Tibial nerve (tissue), 4 donors: ENCODE data around the gene FLOT2. TPM values are rescaled to one million over a fixed set of nuclear protein-coding genes. Genes with fewer than 3 reads are reported as not detected.
A peak's percentile ranks its signal among the peaks of the same experiment; 100 is the strongest.
"Not testable (repeated sequence)": the region's sequence is repeated elsewhere in the genome, so short reads cannot be mapped to it uniquely, and the experiment has no call there.

Source experiments
- DNase-seq, 2 donors: peaks; one replicate each; pipeline ENCODE4 v3.0.0-alpha.2; 2019; ENCODE audit warnings: low spot score in 2 of 2
- H3K27ac ChIP-seq, 4 donors: fragments of 200-600 bp; sonication (generic) in 3 of 4; one replicate each; pipeline ENCODE4 v1.5.1; 2017 to 2019; ENCODE audit warnings: mild to moderate bottlenecking in 1 of 4
- H3K27me3 ChIP-seq, 2 donors: fragments of 200-600 bp; sonication (generic) in 1 of 2; one replicate each; pipeline versions ENCODE4 v1.5.1 to v1.6.0; 2017 to 2019
- H3K36me3 ChIP-seq, 3 donors: fragments of 200-600 bp; sonication (generic); one replicate each; pipeline ENCODE4 v1.5.1; 2018 to 2019
- H3K4me1 ChIP-seq, 4 donors: fragments of 200-600 bp; sonication (generic) in 3 of 4; one replicate each; pipeline ENCODE4 v1.5.1; 2017 to 2019
- H3K4me3 ChIP-seq, 4 donors: fragments of 200-600 bp; sonication (generic) in 3 of 4; one replicate each; pipeline ENCODE4 v1.5.1; 2017 to 2019; ENCODE audit warnings: mild to moderate bottlenecking in 1 of 4, moderate library complexity in 1 of 4
- H3K9me3 ChIP-seq, 4 donors: fragments of 200-600 bp; sonication (generic) in 3 of 4; one replicate each; pipeline ENCODE4 v1.5.1; 2017 to 2019
- EP300 ChIP-seq, 2 donors: sonication (generic); formaldehyde crosslinking; IDR thresholded peaks; one replicate each; pipeline ENCODE4 v1.6.1; 2017; ENCODE audit warnings: antibody characterized with exemption in 2 of 2, mild to moderate bottlenecking in 1 of 2
- POLR2A ChIP-seq, 2 donors: fragments of 450-650 bp; IDR thresholded peaks; one replicate each; pipeline ENCODE4 v1.6.1; 2017; ENCODE audit warnings: antibody characterized with exemption in 2 of 2, mild to moderate bottlenecking in 2 of 2, moderate library complexity in 2 of 2
- WGBS, 2 donors: methylation state at CpG; one replicate each; pipeline ENCODE4 v1.1.5; 2018; 5-methylcytosine and 5-hydroxymethylcytosine counted together
- total RNA-seq, 4 donors: library from RNA; depleted of rRNA; stranded (reverse); fragments of >200 nt; gene quantifications; one replicate each; pipeline ENCODE4 v1.1.0, GENCODE V29; 2016
- TF ChIP-seq, protein P1 (sequence below), 5 experiments: fragments of 200-600 bp in 3 of 5; fragments of 450-650 bp in 2 of 5; sonication (generic) in 3 of 5; IDR thresholded peaks; one replicate each; pipeline ENCODE4 v1.5.1; 2016 to 2019; ENCODE audit warnings: antibody characterized with exemption in 5 of 5, mild to moderate bottlenecking in 3 of 5, moderate library complexity in 2 of 5

FLOT2 gene
- total RNA-seq, 4 donors from 2014 or later, result 54.8 to 84.9 (median 65.2) TPM

DNA sequence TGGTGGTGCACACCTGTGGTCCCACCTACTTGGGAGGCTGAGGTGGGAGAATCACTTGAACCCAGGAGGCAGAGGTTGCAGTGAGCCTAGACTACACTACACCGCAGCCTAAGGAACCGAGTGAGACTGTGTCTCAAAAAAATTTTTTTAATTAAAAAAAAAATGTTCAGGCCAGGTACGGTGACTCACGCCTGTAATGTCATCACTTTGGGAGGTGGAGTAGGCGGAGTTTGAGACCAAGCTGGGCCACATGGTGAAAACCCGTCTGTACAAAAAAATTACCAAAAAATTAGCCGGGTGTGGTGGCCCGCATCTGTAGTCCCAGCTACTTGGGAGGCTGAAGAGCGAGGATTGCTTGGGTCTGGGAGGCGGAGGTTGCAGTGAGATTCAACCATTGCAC is 51.3 kb downstream of the FLOT2 start:
- 92 to 94% methylated on average over 10 of the region's 10 CpGs for WGBS, 2 donors
- H3K4me1 ChIP-seq, result peaks cover 3 to 13% (median 6%) of the 10 kb centered on the region in 4 donors
- no peak overlapping the region for H3K4me3 ChIP-seq
- H3K27me3 ChIP-seq, result no peaks in the 10 kb centered on the region
- no peak for TF ChIP-seq EP300 (IDR thresholded peaks at IDR 0.05)
- TF ChIP-seq, protein P1, sequence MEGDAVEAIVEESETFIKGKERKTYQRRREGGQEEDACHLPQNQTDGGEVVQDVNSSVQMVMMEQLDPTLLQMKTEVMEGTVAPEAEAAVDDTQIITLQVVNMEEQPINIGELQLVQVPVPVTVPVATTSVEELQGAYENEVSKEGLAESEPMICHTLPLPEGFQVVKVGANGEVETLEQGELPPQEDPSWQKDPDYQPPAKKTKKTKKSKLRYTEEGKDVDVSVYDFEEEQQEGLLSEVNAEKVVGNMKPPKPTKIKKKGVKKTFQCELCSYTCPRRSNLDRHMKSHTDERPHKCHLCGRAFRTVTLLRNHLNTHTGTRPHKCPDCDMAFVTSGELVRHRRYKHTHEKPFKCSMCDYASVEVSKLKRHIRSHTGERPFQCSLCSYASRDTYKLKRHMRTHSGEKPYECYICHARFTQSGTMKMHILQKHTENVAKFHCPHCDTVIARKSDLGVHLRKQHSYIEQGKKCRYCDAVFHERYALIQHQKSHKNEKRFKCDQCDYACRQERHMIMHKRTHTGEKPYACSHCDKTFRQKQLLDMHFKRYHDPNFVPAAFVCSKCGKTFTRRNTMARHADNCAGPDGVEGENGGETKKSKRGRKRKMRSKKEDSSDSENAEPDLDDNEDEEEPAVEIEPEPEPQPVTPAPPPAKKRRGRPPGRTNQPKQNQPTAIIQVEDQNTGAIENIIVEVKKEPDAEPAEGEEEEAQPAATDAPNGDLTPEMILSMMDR (IDR thresholded peaks at IDR 0.05), result no peak
- no peak for TF ChIP-seq POLR2A (IDR thresholded peaks at IDR 0.05)
- no peaks in the 10 kb centered on the region for H3K36me3 ChIP-seq
- no peak for DNase-seq
- H3K27ac ChIP-seq, result no peak overlapping the region
- no peaks in the 10 kb centered on the region for H3K9me3 ChIP-seq

DNA sequence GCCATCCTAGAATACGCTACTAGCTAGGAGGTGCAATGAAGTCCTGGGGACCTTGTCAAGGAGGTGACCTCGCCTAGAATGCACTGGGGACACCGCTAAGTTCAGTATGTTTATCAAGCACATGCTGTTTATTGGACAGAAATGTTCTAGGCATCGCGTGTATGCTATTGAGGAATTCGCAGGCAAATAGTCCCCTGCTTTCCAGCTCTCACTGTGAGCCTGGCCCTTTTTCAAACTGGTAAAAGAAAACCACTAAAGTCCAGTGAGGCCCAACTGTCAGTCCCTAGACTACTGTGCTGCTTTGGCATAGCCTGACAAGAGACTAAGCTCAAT is 53.8 kb downstream of the FLOT2 start:
- H3K4me1 ChIP-seq, result peaks cover 3 to 31% (median 8%) of the 10 kb centered on the region in 4 donors
- TF ChIP-seq EP300 (IDR thresholded peaks at IDR 0.05), result no peak
- TF ChIP-seq, protein P1 (IDR thresholded peaks at IDR 0.05), result no peak
- TF ChIP-seq POLR2A (IDR thresholded peaks at IDR 0.05), result no peak
- no peak overlapping the region for H3K27ac ChIP-seq
- H3K36me3 ChIP-seq, result no peaks in the 10 kb centered on the region
- H3K27me3 ChIP-seq, result no peaks in the 10 kb centered on the region
- no peaks in the 10 kb centered on the region for H3K9me3 ChIP-seq
- WGBS, 2 donors, result 94 to 96% methylated on average over 6 of the region's 6 CpGs
- no peak overlapping the region for H3K4me3 ChIP-seq
- DNase-seq, result no peak

DNA sequence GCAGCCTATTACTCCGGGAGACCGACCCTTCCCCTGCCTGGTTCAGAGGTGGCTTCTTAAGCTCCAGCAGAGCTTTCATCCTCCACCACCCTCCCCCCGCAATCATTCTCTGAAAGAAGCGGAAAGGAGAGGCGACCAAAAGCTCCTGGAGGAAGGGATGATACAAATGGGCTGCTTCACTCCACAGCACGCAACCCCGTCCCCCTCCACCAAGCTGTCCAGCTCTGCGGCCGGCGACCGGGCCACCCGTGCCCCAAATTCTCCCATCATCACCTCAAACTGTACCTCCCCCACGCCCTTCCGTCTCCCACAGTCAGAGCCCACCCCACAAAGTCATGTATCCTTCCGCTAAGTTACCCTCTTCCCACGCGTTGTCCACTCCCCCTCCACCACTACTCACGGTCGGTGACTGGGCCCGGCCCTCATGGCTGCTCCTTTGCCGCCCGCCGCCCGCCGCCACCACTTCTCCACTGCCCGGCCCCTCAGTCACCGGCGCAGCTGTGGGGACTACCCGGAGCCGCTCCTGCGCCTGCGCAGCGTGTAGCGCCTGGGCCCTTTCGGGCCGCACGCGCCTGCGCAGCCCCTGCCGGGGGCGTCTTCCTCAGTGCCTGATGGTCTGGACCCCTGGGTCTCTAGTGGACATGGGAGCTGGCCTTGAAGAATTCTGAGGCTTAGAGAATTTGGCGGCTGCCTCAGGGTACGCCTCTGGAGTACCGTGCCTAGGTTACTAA is 55.1 kb downstream of the FLOT2 start, which contains the start of gene FAM222B:
Gene FAM222B, minus strand, starts transcription at position 509 of the 731 bp plus-strand sequence. CDS start 76,123 bp downstream, outside the sequence.
- TF ChIP-seq POLR2A (IDR thresholded peaks at IDR 0.05) (peak in 1 of 2 donors; percentile 43), EP300 (IDR thresholded peaks at IDR 0.05) (peak in 1 of 2 donors; percentile 65)
- TF ChIP-seq, protein P1 (IDR thresholded peaks at IDR 0.05), result peak in 1 of 5 experiments; percentile 19
- DNase-seq, result peak; percentile 26 to 36
- H3K27me3 ChIP-seq, result no peaks in the 10 kb centered on the region
- peak within 1 kb of the TSS; percentile 74 to 81 (median 75) for H3K4me3 ChIP-seq
- peaks cover 3 to 31% (median 8%) of the 10 kb centered on the region in 4 donors for H3K4me1 ChIP-seq
- peak within 1 kb of the TSS; percentile 57 to 88 (median 85) for H3K27ac ChIP-seq
- no peaks in the 10 kb centered on the region for H3K9me3 ChIP-seq
- H3K36me3 ChIP-seq, result no peaks in the 10 kb centered on the region
- WGBS, 2 donors, result 1% methylated on average over 32 to 35 of the region's 44 CpGs

DNA sequence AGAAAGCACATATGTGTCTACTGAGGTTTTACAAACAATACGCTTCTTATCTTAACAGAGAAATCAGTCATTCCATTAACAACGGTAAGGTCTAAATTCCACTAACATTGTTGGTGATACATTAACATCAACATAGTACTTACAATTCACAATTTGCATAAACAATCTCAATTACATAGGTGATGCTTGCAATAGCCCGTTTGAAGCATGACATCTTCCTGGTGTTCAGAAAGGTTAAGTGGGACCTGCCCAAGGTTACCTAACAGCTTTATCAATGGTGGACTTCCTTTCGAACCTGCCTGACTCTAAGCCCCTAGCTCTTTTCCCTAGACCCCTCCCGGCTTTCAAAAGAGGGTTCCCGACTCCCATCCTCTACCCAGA is 55.6 kb downstream of the FLOT2 start:
- H3K4me1 ChIP-seq, result peaks cover 3 to 31% (median 8%) of the 10 kb centered on the region in 4 donors
- no peaks in the 10 kb centered on the region for H3K9me3 ChIP-seq
- peak overlapping the region in 3 of 4 donors; percentile 83 to 88 (median 87) for H3K27ac ChIP-seq
- H3K27me3 ChIP-seq, result no peaks in the 10 kb centered on the region
- no peak for DNase-seq
- no peaks in the 10 kb centered on the region for H3K36me3 ChIP-seq
- WGBS, 2 donors, result 3 to 4% methylated on average over 6 of the region's 6 CpGs
- peak overlapping the region; percentile 74 to 81 (median 75) for H3K4me3 ChIP-seq
- TF ChIP-seq EP300 (IDR thresholded peaks at IDR 0.05) (no peak), POLR2A (IDR thresholded peaks at IDR 0.05) (no peak)
- TF ChIP-seq, protein P1 (IDR thresholded peaks at IDR 0.05), result no peak

DNA sequence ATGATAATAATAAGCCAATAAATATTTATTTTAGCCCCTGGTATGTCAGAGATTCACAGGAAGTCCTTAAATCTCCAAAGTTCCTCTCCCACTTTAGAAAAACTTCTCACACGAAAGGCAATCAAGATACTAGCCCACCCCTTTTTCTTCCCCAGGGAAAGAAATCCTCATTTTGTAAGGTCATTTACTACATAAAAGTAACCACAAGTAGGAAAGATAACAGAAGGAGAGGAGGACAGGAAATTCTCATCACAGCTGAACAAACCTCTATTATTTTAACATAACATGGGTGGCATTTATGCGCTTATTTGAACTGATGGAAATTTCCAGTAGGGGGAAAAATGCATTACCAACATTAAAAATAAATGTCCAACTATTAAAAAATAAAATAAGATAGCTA is 58.3 kb downstream of the FLOT2 start:
- Histone ChIP-seq H3K4me1 (peaks cover 3 to 31% (median 8%) of the 10 kb centered on the region in 4 donors), H3K27ac (no peak overlapping the region), H3K4me3 (no peak overlapping the region), H3K27me3 (no peaks in the 10 kb centered on the region), H3K36me3 (no peaks in the 10 kb centered on the region), H3K9me3 (no peaks in the 10 kb centered on the region)
- DNase-seq, result no peak
- TF ChIP-seq EP300 (IDR thresholded peaks at IDR 0.05) (no peak), POLR2A (IDR thresholded peaks at IDR 0.05) (no peak)
- TF ChIP-seq, protein P1 (IDR thresholded peaks at IDR 0.05), result no peak
- WGBS, 2 donors, result 55 to 64% methylated on average over 2 of the region's 2 CpGs

DNA sequence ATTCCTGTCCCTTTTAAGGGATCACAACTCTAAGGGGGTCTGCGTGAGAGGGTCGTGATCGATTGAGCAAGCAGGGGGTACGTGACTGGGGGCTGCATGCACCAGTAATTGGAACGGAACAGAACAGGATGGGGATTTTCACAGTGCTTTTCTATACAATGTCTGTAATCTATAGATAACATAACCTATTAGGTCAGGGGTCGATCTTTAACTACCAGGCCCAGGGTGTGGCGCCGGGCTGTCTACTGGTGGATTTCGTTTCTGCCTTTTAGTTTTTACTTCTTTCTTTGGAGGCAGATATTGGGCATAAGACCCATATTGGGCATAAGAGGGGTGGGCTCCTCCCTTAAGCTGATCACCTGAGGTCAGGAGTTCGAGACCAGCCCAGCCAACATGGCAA is 61.0 kb downstream of the FLOT2 start:
- DNase-seq, H3K27me3 ChIP-seq, H3K9me3 ChIP-seq, H3K4me3 ChIP-seq, H3K36me3 ChIP-seq, H3K27ac ChIP-seq: not testable (repeated sequence)
- H3K4me1 ChIP-seq, result peaks cover 0 to 22% (median 5%) of the 10 kb centered on the region in 4 donors
- 96 to 98% methylated on average over 10 of the region's 10 CpGs for WGBS, 2 donors
